HCT116 (cell line): ENCODE results near the gene ACSM6. TPM values are rescaled to one million over a fixed set of nuclear protein-coding genes. Genes with fewer than 3 reads are reported as not detected.

Experiments used
- ATAC-seq: fragments of 200-7000 bp; cut with Tn5 transposase; 2 replicates; pipeline ENCODE4 v1.9.1; 2020; ENCODE audit warnings: mild to moderate bottlenecking, moderate library complexity
- BruUV-seq: library from RNA; stranded (reverse); fragments of 400-500 nt; replicated peaks from 2 replicates; lab custom pipeline; 2021; lab: Mats Ljungman, UMichigan
- CTCF ChIA-PET: fragments of 300-600 bp; sonication (Branson Sonifier 250); formaldehyde crosslinking; loops from one replicate; lab custom pipeline; 2021; ENCODE audit warnings: antibody characterized with exemption; lab: Charles Lee
- POLR2A ChIA-PET: fragments of 300-600, 350-600 bp; sonication (Branson Sonifier 250); formaldehyde crosslinking; loops from one replicate; lab custom pipeline; 2021; ENCODE audit warnings: antibody characterized with exemption; lab: Charles Lee
- RAD21 ChIA-PET, 2 experiments: fragments of 300-600 bp; sonication (Branson Sonifier 250); formaldehyde crosslinking; loops; one replicate each; lab custom pipeline; 2023; ENCODE audit warnings: low total read pairs in 2 of 2; ENCODE audit not compliant: uncharacterized antibody in 2 of 2, unreplicated experiment in 2 of 2, low non-redundant PET in 1 of 2; lab: Charles Lee
- DNase-seq: peaks from one replicate; pipeline ENCODE4 v3.0.0-alpha.2; 2010; ENCODE audit warnings: low read depth, low spot score
- H2AFZ ChIP-seq: fragments of 200-600 bp; shearing (Covaris generic), sonication (generic); 2 replicates; pipeline ENCODE4 v1.6.1; 2017; ENCODE audit warnings: low read depth, mixed run types, mixed read lengths, antibody characterized with exemption, low read length; ENCODE audit not compliant: poor library complexity, severe bottlenecking
- H3K27ac ChIP-seq: 2 replicates; pipeline ENCODE4 v1.5.1; 2012; ENCODE audit warnings: low read depth, low read length
- H3K27me3 ChIP-seq: fragments of 200-600 bp; sonication (generic); 2 replicates; pipeline ENCODE4 v1.6.1; 2016; ENCODE audit warnings: mixed run types, low read length, mixed read lengths; ENCODE audit not compliant: insufficient read depth
- H3K36me3 ChIP-seq, 2 experiments: fragments of 200-500 bp in 1 of 2; fragments of 200-600 bp in 1 of 2; sonication (Bioruptor generic) in 1 of 2; sonication (generic) in 1 of 2; 2 replicates each; pipeline versions ENCODE4 v1.5.1 to v1.6.1; 2014 to 2016; ENCODE audit warnings: low read length in 2 of 2, inconsistent platforms in 1 of 2, mixed read lengths in 1 of 2, mixed run types in 1 of 2; ENCODE audit not compliant: insufficient read depth in 2 of 2, control insufficient read depth in 1 of 2
- H3K4me1 ChIP-seq, 2 experiments: fragments of 200-600 bp in 1 of 2; sonication (generic) in 1 of 2; 2 replicates each; pipeline versions ENCODE4 v1.5.1 to v1.6.1; 2012 to 2017; ENCODE audit warnings: low read length in 2 of 2, inconsistent platforms in 1 of 2, mild to moderate bottlenecking in 1 of 2, mixed read lengths in 1 of 2, mixed run types in 1 of 2, moderate library complexity in 1 of 2; ENCODE audit not compliant: insufficient read depth in 2 of 2, control insufficient read depth in 1 of 2
- H3K4me2 ChIP-seq: fragments of 200-600 bp; sonication (generic); 2 replicates; pipeline ENCODE4 v1.6.1; 2017; ENCODE audit warnings: mixed run types, low read length, mixed read lengths
- H3K4me3 ChIP-seq, 2 experiments: fragments of 200-600 bp in 1 of 2; sonication (generic) in 1 of 2; replicated peaks in 1 of 2; 2 replicates each; pipeline ENCODE4 v1.5.1; 2011 to 2016; ENCODE audit warnings: low read length in 2 of 2, control low read depth in 1 of 2, low read depth in 1 of 2, mild to moderate bottlenecking in 1 of 2, mixed read lengths in 1 of 2, mixed run types in 1 of 2
- H3K79me2 ChIP-seq: fragments of 200-600 bp; sonication (generic); 2 replicates; pipeline ENCODE4 v1.6.1; 2017; ENCODE audit warnings: mild to moderate bottlenecking, mixed run types, low read length, moderate library complexity, mixed read lengths; ENCODE audit not compliant: insufficient read depth
- H3K9ac ChIP-seq: fragments of 200-600 bp; sonication (generic); 2 replicates; pipeline ENCODE4 v1.6.1; 2016; ENCODE audit warnings: low read length, mixed read lengths
- H3K9me2 ChIP-seq: fragments of 200-600 bp; sonication (generic), shearing (Covaris generic); 2 replicates; pipeline ENCODE4 v1.6.1; 2017; ENCODE audit warnings: mixed run types, mild to moderate bottlenecking, moderate library complexity; ENCODE audit not compliant: insufficient read depth
- H3K9me3 ChIP-seq, 2 experiments: fragments of 200-500 bp in 1 of 2; fragments of 200-600 bp in 1 of 2; sonication (Bioruptor generic) in 1 of 2; sonication (generic) in 1 of 2; 2 replicates each; pipeline ENCODE4 v1.6.1; 2014 to 2017; ENCODE audit warnings: low read length in 2 of 2, mixed read lengths in 2 of 2, inconsistent platforms in 1 of 2, low read depth in 1 of 2, mild to moderate bottlenecking in 1 of 2, mixed run types in 1 of 2, moderate library complexity in 1 of 2; ENCODE audit not compliant: control insufficient read depth in 1 of 2, insufficient read depth in 1 of 2
- H4K20me1 ChIP-seq: fragments of 200-600 bp; sonication (generic), shearing (Covaris generic); 2 replicates; pipeline ENCODE4 v1.6.1; 2017; ENCODE audit warnings: mixed run types, mild to moderate bottlenecking, moderate library complexity; ENCODE audit not compliant: insufficient read depth
- RAD21 ChIP-seq: IDR thresholded peaks from 2 replicates; pipeline ENCODE4 v1.6.1; 2012; ENCODE audit warnings: low read depth, mild to moderate bottlenecking
- SP1 ChIP-seq: IDR thresholded peaks from 2 replicates; pipeline ENCODE4 v1.6.1; 2012; ENCODE audit warnings: low read depth
- intact Hi-C: fragments of 100-400 bp; cut with micrococcal nuclease; formaldehyde crosslinking; loops from 2 replicates; pipeline ENCODE4 v1.10.0; 2022
- total RNA-seq: library from RNA; stranded (reverse); gene quantifications from one replicate; pipeline ENCODE4 v1.2.1, GENCODE V29; 2021; ENCODE audit not compliant: unreplicated experiment
- TF ChIP-seq, protein P1 (sequence below): IDR thresholded peaks from 2 replicates; pipeline ENCODE4 v1.6.1; 2012; ENCODE audit warnings: low read depth
- TF ChIP-seq, protein P2 (sequence below): IDR thresholded peaks from 2 replicates; pipeline ENCODE4 v1.6.1; 2011; ENCODE audit warnings: mild to moderate bottlenecking, low read length, moderate library complexity; ENCODE audit not compliant: insufficient replicate concordance; ENCODE audit errors: extremely low read depth

The ACSM6 gene
- total RNA-seq, 1 experiment from 2014 or later, result not detected

DNA sequence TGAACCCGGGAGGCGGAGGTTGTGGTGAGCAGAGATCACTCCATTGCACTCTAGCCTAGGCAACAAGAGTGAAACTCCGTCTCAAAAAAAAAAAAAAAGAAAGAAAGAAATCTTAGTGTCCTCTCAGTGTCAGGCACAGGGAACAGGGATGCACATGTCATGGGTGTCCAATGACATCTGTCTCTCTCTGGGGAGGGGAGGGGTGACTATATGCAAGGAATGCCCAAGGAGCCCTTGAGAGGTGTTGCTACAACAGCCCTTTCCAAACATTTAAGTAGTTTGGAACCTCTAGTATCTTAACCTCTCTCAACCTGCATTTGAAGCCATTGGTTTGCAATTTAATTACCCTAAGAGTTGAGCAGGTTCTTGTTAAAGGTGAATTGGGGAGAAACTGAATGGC lies 67.9 kb downstream of the ACSM6 start:
- intact Hi-C loops, result no loop called here
- Histone ChIP-seq H3K36me3 (peaks cover 0 to 3% of the 10 kb centered on the region in 2 experiments; a peak in 1 of 4 replicates), H2AFZ (no peak overlapping the region), H4K20me1 (no peaks in the 10 kb centered on the region), H3K27ac (no peak overlapping the region), H3K27me3 (no peaks in the 10 kb centered on the region), H3K79me2 (no peaks in the 10 kb centered on the region), H3K9ac (no peak overlapping the region), H3K9me3 (no peaks in the 10 kb centered on the region), H3K4me3 (no peak overlapping the region), H3K4me2 (no peak overlapping the region), H3K9me2 (no peaks in the 10 kb centered on the region), H3K4me1 (peaks cover 43 to 60% of the 10 kb centered on the region in 2 experiments)
- ATAC-seq (no peak), DNase-seq (no peak)
- POLR2A ChIA-PET, result no interaction called here
- CTCF ChIA-PET, result no interaction called here
- TF ChIP-seq SP1 (no peak), RAD21 (no peak)
- TF ChIP-seq, protein P1, sequence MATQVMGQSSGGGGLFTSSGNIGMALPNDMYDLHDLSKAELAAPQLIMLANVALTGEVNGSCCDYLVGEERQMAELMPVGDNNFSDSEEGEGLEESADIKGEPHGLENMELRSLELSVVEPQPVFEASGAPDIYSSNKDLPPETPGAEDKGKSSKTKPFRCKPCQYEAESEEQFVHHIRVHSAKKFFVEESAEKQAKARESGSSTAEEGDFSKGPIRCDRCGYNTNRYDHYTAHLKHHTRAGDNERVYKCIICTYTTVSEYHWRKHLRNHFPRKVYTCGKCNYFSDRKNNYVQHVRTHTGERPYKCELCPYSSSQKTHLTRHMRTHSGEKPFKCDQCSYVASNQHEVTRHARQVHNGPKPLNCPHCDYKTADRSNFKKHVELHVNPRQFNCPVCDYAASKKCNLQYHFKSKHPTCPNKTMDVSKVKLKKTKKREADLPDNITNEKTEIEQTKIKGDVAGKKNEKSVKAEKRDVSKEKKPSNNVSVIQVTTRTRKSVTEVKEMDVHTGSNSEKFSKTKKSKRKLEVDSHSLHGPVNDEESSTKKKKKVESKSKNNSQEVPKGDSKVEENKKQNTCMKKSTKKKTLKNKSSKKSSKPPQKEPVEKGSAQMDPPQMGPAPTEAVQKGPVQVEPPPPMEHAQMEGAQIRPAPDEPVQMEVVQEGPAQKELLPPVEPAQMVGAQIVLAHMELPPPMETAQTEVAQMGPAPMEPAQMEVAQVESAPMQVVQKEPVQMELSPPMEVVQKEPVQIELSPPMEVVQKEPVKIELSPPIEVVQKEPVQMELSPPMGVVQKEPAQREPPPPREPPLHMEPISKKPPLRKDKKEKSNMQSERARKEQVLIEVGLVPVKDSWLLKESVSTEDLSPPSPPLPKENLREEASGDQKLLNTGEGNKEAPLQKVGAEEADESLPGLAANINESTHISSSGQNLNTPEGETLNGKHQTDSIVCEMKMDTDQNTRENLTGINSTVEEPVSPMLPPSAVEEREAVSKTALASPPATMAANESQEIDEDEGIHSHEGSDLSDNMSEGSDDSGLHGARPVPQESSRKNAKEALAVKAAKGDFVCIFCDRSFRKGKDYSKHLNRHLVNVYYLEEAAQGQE, result no peak
- TF ChIP-seq, protein P2, sequence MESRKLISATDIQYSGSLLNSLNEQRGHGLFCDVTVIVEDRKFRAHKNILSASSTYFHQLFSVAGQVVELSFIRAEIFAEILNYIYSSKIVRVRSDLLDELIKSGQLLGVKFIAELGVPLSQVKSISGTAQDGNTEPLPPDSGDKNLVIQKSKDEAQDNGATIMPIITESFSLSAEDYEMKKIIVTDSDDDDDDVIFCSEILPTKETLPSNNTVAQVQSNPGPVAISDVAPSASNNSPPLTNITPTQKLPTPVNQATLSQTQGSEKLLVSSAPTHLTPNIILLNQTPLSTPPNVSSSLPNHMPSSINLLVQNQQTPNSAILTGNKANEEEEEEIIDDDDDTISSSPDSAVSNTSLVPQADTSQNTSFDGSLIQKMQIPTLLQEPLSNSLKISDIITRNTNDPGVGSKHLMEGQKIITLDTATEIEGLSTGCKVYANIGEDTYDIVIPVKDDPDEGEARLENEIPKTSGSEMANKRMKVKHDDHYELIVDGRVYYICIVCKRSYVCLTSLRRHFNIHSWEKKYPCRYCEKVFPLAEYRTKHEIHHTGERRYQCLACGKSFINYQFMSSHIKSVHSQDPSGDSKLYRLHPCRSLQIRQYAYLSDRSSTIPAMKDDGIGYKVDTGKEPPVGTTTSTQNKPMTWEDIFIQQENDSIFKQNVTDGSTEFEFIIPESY, result no peak
- BruUV-seq, result no TSS peak
- RAD21 ChIA-PET, result no interaction called here
